NOMO-1 treated with DMSO at 0.1 percent for 48 hours (cell line): Measurements from ENCODE around the gene DOK1.

ENCODE experiments used
- DNase-seq: peaks from one replicate; lab custom pipeline; 2025; ENCODE audit not compliant: unreplicated experiment; lab: John Stamatoyannopoulos, UW

The DOK1 gene

DNA sequence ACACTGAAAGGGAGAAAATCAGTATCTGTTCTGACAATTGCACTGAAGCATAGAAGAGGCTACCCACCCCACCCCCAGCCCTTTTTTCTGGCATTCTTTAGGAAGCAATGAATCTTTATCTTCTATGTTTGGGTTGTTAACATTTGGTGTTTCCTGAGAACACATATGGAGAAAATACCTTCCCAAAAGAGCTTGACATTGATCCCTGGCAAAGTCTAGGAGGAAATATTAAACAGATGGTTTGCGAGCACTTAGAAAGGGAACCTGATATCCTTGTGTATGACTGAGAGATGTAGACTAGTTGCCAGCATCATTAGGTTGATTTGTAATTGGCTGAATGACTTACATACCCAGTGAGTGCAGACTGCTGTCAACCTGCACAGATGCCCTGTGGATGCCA lies 42.9 kb downstream of the DOK1 start:
- DNase-seq: no peak

DNA sequence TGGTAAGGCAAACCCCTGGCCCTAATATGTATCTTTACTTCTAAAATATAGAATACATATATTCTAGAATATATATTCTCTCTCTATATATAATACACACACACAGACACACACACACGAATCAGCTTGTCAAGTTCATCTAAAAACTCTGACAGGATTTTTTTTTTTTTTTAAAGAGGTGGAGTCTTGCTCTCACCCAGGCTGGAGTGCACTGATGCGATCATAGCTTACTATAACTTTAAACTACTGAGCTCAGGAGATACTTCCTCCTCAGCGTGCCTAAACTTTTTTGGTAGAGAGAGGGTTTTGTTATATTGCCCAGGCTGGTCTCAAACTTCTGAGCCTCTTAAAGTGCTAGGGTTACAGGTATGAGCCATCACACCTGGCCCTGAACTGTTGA lies 45.2 kb downstream of the DOK1 start:
- no peak for DNase-seq

DNA sequence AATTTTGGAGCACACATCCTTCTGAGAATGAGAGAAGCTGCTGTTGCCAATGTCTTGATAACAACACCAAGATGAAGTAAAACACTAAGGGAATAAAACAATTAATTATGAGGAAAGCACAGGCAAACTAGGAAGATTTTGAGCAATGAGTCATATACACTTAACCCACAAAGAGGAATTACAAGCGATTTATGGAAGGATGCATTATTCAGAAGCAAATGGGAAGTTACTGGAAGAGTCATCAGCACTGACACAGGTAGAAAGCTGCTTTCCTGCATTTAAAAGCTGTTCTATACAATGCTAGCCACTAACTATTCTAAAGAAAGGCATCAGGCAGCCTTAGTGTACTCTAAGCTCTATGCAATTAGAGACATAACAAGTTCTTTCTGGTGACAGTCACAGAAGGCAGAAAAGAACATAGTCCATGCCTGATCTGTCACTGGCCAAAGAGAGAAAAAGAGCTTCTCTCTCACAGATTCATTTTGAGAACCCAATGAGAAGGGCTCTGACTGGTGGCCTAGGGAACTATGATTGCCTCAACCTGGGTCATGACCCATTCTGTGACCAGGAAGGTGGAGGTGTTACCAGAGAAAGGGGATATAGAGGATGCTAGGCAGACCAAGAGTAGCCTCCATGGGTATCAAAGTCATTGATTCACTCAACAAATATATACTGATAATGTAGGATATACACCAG lies 48.2 kb downstream of the DOK1 start:
- DNase-seq: no peak

DNA sequence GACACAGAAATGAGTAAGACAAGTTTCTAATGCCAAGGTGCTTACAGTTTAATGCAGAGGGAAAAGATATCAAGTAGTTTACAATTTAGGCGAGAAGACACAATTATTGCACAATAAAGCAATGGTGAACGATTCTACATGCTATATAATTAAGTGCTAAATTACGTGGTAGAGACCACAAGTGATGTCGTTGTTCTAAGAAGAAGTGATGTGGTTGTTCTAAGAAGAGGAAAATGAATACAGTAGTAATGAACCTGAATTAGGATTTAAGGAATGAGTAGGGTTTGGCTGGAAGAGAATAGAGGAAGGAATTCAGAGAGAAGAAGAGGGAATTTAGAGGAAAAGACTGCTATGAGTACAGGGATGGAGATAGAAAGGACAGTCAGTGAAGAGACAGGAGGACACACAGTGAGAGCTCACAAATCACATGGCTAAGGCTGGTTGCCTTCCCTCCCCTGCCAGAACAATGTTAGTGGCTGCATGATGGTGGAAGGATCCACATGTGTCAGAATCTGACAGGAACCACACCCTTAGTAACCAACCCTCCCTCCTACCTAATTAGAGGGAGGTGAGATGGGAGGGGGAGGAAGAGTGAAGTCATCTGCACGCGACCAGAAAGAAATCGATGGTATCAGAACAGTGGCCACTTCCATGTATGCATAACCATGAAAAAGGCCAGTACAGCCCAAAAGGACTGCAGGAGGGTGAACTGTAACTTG lies 48.9 kb downstream of the DOK1 start:
- DNase-seq: peak; percentile 37

DNA sequence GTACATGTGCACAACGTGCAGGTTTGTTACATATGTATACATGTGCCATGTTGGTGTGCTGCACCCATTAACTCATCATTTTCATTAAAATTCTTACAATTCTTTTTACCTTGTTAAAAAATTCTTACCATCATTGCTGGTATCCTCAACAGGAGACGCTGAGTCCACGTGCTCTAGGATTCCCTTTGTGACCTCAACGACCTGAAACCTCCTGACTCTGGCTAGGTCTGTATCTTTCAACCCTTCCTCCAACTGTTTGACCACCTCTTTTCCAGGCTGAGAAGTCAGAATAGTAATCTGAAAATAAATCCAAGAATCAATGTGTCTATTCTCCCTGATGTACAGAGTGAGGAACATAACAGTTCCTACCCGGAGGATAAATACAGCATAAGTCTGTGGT lies 52.4 kb downstream of the DOK1 start:
- DNase-seq: no peak
